Rectal smooth muscle tissue (tissue), 1 donor: ENCODE measurements around the gene UNC119.
"Not testable (repeated sequence)": the region's sequence is repeated elsewhere in the genome, so short reads cannot be mapped to it uniquely, and the experiment has no call there.

Source experiments
- H3K27ac ChIP-seq: one replicate; pipeline ENCODE4 v1.7.0; 2013; ENCODE audit warnings: low read depth, low read length, inconsistent platforms
- H3K27me3 ChIP-seq: one replicate; pipeline ENCODE4 v1.7.0; 2013; ENCODE audit warnings: low read length; ENCODE audit not compliant: control insufficient read depth, insufficient read depth
- H3K36me3 ChIP-seq: one replicate; pipeline ENCODE4 v1.7.0; 2013; ENCODE audit warnings: low read length; ENCODE audit not compliant: control insufficient read depth, insufficient read depth
- H3K4me1 ChIP-seq: one replicate; pipeline ENCODE4 v1.7.0; 2013; ENCODE audit warnings: low read length; ENCODE audit not compliant: control insufficient read depth, insufficient read depth
- H3K4me3 ChIP-seq: one replicate; pipeline ENCODE4 v1.7.0; 2013; ENCODE audit warnings: low read length
- H3K9ac ChIP-seq: one replicate; pipeline ENCODE4 v1.7.0; 2013; ENCODE audit warnings: low read length

UNC119 gene

DNA sequence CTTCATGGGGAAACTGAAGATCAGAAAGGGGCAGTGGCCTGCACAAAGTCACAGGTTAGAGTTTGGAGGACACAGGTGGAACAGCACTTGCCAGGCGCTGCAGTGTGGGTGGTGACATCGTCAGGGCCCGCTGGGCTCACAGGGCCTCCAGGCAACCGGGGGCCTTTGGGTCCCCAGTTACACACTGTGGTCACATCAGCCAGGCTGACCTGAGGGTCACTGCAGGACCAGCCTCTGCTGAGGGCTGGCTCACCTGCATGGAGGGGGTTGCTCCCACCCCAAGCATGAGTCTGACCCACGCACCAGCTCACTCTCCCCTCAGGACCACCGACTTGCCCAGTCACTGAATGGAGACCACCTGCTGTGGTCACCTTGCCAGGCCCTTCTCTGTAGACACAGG lies 29.2 kb downstream of the UNC119 start:
- no peak overlapping the region for H3K27ac ChIP-seq
- no peak overlapping the region for H3K4me3 ChIP-seq
- no peaks in the 10 kb centered on the region for H3K4me1 ChIP-seq
- H3K36me3 ChIP-seq: no peaks in the 10 kb centered on the region
- H3K9ac ChIP-seq: no peak overlapping the region
- H3K27me3 ChIP-seq: no peaks in the 10 kb centered on the region

DNA sequence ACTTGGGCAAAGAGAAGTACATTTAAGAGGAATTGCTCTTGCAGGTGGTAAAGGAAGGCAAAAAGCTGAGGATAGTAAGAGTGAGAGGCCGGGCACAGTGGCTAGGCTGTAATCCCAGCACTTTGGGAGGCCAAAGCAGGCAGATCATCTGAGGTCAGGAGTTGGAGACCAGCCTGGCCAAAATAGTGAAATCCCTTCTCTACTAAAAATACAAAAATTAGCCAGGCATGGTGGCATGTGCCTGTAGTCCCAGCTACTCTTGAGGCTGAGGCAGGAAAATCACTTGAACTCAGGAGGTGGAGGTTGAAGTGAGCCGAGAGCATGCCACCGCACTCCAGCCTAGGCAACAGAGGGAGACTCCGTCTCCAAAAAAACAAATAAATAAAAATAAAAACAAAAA lies 30.1 kb downstream of the UNC119 start:
- not testable (repeated sequence) for H3K4me3 ChIP-seq, H3K27ac ChIP-seq, H3K36me3 ChIP-seq

DNA sequence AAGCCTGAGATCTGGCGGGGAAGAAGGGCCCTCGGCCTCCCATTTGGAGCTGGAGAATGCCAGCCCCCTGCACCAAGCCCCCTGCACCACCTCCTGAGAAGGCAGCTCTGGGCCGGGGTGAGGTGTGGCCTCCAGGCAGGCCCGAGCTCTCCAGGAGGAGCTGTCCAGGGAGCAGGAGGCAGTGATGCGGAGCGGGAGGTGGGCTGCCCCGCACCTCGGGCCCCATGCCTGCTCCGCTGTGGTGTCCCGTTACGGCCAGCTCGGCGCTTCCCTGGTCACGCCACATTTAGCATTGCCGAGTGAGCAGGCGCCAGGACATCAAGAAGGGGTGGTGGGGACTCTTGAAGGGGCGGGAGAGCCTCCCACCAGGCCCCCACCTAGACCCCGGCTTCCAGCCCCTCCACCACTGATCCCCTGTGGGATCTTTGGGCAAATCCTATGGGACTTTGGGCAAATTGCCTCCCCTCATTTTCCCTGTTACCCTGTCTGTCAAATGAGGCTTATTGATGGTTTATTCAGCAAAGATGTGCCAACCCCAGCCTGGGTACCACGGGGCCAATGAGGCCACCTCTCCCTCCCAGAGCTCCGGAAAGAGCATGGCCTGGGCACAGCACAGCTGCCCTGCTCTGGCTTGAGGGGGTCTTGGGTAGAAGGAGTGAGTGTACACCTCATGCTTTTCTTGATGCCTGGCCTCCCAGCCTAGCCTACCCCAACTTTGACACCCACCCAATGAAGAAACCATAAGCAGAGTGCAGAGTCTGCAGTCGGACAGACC lies 30.9 kb downstream of the UNC119 start:
- Histone ChIP-seq H3K36me3 (no peaks in the 10 kb centered on the region), H3K27me3 (no peaks in the 10 kb centered on the region), H3K9ac (no peak overlapping the region), H3K4me1 (no peaks in the 10 kb centered on the region), H3K4me3 (no peak overlapping the region), H3K27ac (no peak overlapping the region)

More for the DNA sequence above, 30.1 kb downstream of the UNC119 start:
- H3K9ac ChIP-seq, H3K4me1 ChIP-seq, H3K27me3 ChIP-seq: not testable (repeated sequence)

DNA sequence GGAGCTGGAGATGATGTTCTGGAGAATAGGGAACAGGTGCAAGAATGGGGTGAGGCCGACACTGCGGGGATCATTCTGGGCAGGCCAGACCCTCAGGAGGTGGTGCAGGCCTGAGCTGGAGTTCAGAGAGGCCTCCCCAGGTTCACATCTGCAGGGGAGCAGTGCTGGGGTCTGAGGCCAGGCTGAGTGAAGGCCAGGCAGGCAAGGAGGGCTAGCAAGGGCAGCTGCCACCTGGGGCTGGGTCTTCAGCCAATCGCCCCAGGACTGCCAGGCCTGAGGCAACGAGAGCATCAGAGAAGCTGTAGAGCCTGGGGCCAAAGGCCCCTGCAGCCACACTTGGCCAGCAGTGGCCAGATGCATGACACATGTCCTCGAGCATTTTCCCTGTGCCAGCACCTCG lies 31.7 kb downstream of the UNC119 start:
- Histone ChIP-seq H3K4me3 (no peak overlapping the region), H3K27me3 (no peaks in the 10 kb centered on the region), H3K4me1 (no peaks in the 10 kb centered on the region), H3K27ac (no peak overlapping the region), H3K9ac (no peak overlapping the region), H3K36me3 (no peaks in the 10 kb centered on the region)

- no peaks in the 10 kb centered on the region for H3K4me1 ChIP-seq
- no peak overlapping the region for H3K27ac ChIP-seq
- no peak overlapping the region for H3K9ac ChIP-seq
- no peaks in the 10 kb centered on the region for H3K36me3 ChIP-seq
- H3K4me3 ChIP-seq: no peak overlapping the region
- no peaks in the 10 kb centered on the region for H3K27me3 ChIP-seq
Measured at GRCh38 chr17:28519236-28519635, 33.2 kb downstream of the UNC119 start.

GRCh38 chr17:28518578-28518977 lies 33.8 kb downstream of the UNC119 start:
- no peak overlapping the region for H3K27ac ChIP-seq
- no peaks in the 10 kb centered on the region for H3K27me3 ChIP-seq
- H3K4me1 ChIP-seq: no peaks in the 10 kb centered on the region

DNA sequence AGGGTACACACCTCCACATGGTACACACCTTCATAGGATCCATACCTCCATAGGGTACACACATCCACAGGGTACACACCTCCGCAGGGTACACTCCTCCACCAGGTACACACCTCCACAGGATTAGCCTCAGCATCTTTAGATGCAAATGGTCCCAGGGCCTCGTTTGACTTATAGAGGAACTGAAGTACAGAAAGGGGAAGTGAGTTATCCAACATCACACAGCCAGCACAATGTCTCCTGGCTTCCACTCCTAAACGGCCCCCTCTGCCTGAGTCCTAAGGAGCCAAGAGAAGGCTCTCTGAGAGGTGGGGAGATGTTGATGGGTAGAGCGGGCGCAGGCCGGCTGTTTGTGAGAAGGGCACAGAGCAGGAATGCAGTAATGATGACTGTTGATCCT lies 34.3 kb downstream of the UNC119 start:
- H3K9ac ChIP-seq: no peak overlapping the region
- H3K4me1 ChIP-seq: no peaks in the 10 kb centered on the region
- H3K27me3 ChIP-seq: no peaks in the 10 kb centered on the region
- H3K4me3 ChIP-seq: no peak overlapping the region
- H3K27ac ChIP-seq: no peak overlapping the region
- no peaks in the 10 kb centered on the region for H3K36me3 ChIP-seq

More at GRCh38 chr17:28518578-28518977, 33.8 kb downstream of the UNC119 start:
- H3K4me3 ChIP-seq: no peak overlapping the region
- H3K9ac ChIP-seq: no peak overlapping the region
- H3K36me3 ChIP-seq: no peaks in the 10 kb centered on the region

DNA sequence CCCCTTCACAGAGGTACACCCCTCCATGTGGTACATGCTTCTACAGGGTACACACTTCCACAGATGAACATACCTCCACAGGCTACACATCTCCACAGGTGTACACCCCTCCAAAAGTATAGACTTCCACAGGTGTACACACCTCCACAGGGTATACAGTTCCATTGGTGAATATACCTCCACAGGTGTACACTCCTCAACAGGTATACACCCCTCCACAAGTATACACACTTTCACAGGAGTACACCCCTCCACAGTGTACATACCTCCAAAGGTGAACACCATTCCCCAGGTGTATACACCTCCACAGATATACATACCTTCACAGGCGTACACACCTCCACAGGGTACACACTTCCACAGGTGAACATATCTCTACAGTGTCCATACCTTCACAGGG lies 36.9 kb downstream of the UNC119 start:
- Histone ChIP-seq H3K36me3 (no peaks in the 10 kb centered on the region), H3K4me1 (no peaks in the 10 kb centered on the region), H3K9ac (no peak overlapping the region), H3K27me3 (no peaks in the 10 kb centered on the region), H3K4me3 (no peak overlapping the region), H3K27ac (no peak overlapping the region)

- H3K27ac ChIP-seq: no peak overlapping the region
- H3K4me3 ChIP-seq: no peak overlapping the region
- no peak overlapping the region for H3K9ac ChIP-seq
- no peaks in the 10 kb centered on the region for H3K4me1 ChIP-seq
- H3K27me3 ChIP-seq: no peaks in the 10 kb centered on the region
- H3K36me3 ChIP-seq: no peaks in the 10 kb centered on the region
Measured at GRCh38 chr17:28514561-28515002, 37.8 kb downstream of the UNC119 start.

DNA sequence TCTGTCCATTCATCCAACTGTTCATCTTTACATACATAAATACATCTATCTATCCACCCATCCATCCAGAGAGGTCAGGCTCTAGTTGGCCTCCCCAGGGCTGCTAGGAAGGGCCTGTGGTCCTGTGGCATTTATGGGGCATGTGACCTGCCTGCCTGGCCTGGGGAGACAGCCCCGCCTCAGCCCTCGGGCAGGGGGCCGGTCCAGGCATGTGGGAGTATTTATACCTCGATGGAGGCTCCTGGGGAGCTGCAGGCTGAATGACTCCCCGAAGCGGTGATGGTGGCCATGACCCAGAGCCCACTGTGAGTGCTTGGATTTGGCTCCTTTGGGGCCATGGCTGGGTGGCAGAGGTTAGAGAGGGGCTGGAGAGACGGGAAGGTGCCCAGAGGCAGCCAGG lies 38.9 kb downstream of the UNC119 start:
- H3K4me3 ChIP-seq: no peak overlapping the region
- no peak overlapping the region for H3K27ac ChIP-seq
- H3K27me3 ChIP-seq: no peaks in the 10 kb centered on the region
- H3K9ac ChIP-seq: no peak overlapping the region
- H3K4me1 ChIP-seq: no peaks in the 10 kb centered on the region
- no peaks in the 10 kb centered on the region for H3K36me3 ChIP-seq

GRCh38 chr17:28511858-28512461 lies 40.5 kb downstream of the UNC119 start:
- H3K36me3 ChIP-seq: no peaks in the 10 kb centered on the region
- peaks cover 4% of the 10 kb centered on the region for H3K27me3 ChIP-seq
- no peak overlapping the region for H3K27ac ChIP-seq
- no peak overlapping the region for H3K4me3 ChIP-seq
- no peak overlapping the region for H3K9ac ChIP-seq
- H3K4me1 ChIP-seq: no peaks in the 10 kb centered on the region

- no peak overlapping the region for H3K9ac ChIP-seq
- H3K27me3 ChIP-seq: peaks cover 4% of the 10 kb centered on the region
- no peak overlapping the region for H3K4me3 ChIP-seq
- H3K27ac ChIP-seq: no peak overlapping the region
- no peaks in the 10 kb centered on the region for H3K36me3 ChIP-seq
- no peaks in the 10 kb centered on the region for H3K4me1 ChIP-seq
Measured at GRCh38 chr17:28509789-28510188, 42.6 kb downstream of the UNC119 start.

DNA sequence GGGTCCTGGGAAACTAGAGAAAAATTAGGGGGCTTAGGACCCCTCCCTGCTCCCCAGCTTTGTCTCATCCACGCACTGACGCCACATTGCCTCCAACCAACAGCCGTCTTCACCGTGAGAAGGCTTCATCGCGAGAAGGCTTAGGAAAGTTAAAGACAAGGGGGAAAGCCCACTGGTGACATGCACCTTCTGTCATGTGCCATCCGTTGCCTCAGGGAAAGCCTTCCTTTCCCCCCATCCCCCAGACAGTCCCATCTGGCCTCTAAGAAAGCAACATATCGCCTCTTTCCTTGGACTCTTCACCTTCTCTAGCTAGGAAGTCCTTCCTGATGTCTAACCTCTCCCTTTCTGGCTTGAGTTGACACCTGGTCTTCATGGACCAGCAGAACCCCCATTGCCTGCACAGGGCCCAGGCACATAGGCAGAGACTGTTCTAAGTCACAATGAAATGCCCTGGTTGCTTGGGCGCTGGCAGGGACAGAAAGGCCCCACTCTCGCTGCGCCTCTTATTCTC lies 44.2 kb downstream of the UNC119 start:
- no peak overlapping the region for H3K9ac ChIP-seq
- H3K27ac ChIP-seq: no peak overlapping the region
- no peaks in the 10 kb centered on the region for H3K36me3 ChIP-seq
- H3K4me1 ChIP-seq: no peaks in the 10 kb centered on the region
- no peak overlapping the region for H3K4me3 ChIP-seq
- peaks cover 4% of the 10 kb centered on the region for H3K27me3 ChIP-seq
